Panc1 (cell line): ENCODE data around the gene WDR75. TPM values are rescaled to one million over a fixed set of nuclear protein-coding genes. Genes with fewer than 3 reads are reported as not detected.

ENCODE experiments used
- ATAC-seq: fragments of 200-7000 bp; cut with Tn5 transposase; 2 replicates; pipeline ENCODE4 v1.9.1; 2020; ENCODE audit warnings: mild to moderate bottlenecking, moderate library complexity
- BruUV-seq: library from RNA; stranded (reverse); fragments of 400-500 nt; replicated peaks from 2 replicates; lab custom pipeline; 2021; lab: Mats Ljungman, UMichigan
- CTCF ChIA-PET: fragments of 300-600 bp; sonication (Branson Sonifier 250); formaldehyde crosslinking; loops from one replicate; lab custom pipeline; 2022; ENCODE audit warnings: antibody characterized with exemption; lab: Charles Lee
- POLR2A ChIA-PET: fragments of 300-600 bp; sonication (Branson Sonifier 250); formaldehyde crosslinking; loops from one replicate; lab custom pipeline; 2022; ENCODE audit warnings: antibody characterized with exemption; lab: Charles Lee
- DNase-seq: peaks from one replicate; pipeline ENCODE4 v3.0.0-alpha.2; 2010; ENCODE audit warnings: low read depth, low spot score
- H3K27ac ChIP-seq: 2 replicates; pipeline ENCODE4 v1.5.1; 2011; ENCODE audit warnings: mild to moderate bottlenecking, low read length, inconsistent platforms
- H3K27me3 ChIP-seq: fragments of 200-500 bp; sonication (Bioruptor generic); 2 replicates; pipeline ENCODE4 v1.6.0; 2014; ENCODE audit warnings: low read length, inconsistent platforms; ENCODE audit not compliant: control insufficient read depth, insufficient read depth
- H3K36me3 ChIP-seq: fragments of 200-500 bp; sonication (Bioruptor generic); 2 replicates; pipeline ENCODE4 v1.5.1; 2014; ENCODE audit warnings: inconsistent platforms, mild to moderate bottlenecking, low read length, moderate library complexity; ENCODE audit not compliant: control insufficient read depth, insufficient read depth
- H3K4me1 ChIP-seq: 2 replicates; pipeline ENCODE4 v1.5.1; 2011; ENCODE audit warnings: inconsistent platforms, mild to moderate bottlenecking, low read length, moderate library complexity; ENCODE audit not compliant: control insufficient read depth, insufficient read depth
- H3K4me3 ChIP-seq, 2 experiments: 2 replicates each; pipeline ENCODE4 v1.5.1; 2011 to 2012; ENCODE audit warnings: low read depth in 2 of 2, low read length in 2 of 2, mild to moderate bottlenecking in 2 of 2, inconsistent platforms in 1 of 2, moderate library complexity in 1 of 2
- H3K9me3 ChIP-seq: fragments of 200-500 bp; sonication (Bioruptor generic); 2 replicates; pipeline ENCODE4 v1.5.1; 2014; ENCODE audit warnings: low read depth, mild to moderate bottlenecking, inconsistent platforms, low read length, moderate library complexity; ENCODE audit not compliant: control insufficient read depth, insufficient read depth
- CTCF ChIP-seq: fragments of 450-650 bp; IDR thresholded peaks from 2 replicates; pipeline ENCODE4 v1.5.1; 2017; ENCODE audit warnings: mild to moderate bottlenecking
- POLR2AphosphoS5 ChIP-seq: IDR thresholded peaks from 2 replicates; pipeline ENCODE4 v1.6.1; 2012; ENCODE audit warnings: mild to moderate bottlenecking, low read depth, low read length, moderate library complexity
- REST ChIP-seq, 2 experiments: IDR thresholded peaks; 2 replicates each; pipeline ENCODE4 v1.6.1; 2011 to 2012; ENCODE audit warnings: low read depth in 2 of 2, control low read depth in 1 of 2, low read length in 1 of 2, mild to moderate bottlenecking in 1 of 2, moderate library complexity in 1 of 2; ENCODE audit not compliant: insufficient read depth in 1 of 2
- SIN3A ChIP-seq: IDR thresholded peaks from 2 replicates; pipeline ENCODE4 v1.6.1; 2012; ENCODE audit warnings: low read depth, mild to moderate bottlenecking, low read length, moderate library complexity, borderline replicate concordance; ENCODE audit not compliant: insufficient read depth
- TCF7L2 ChIP-seq: IDR thresholded peaks from 2 replicates; pipeline ENCODE4 v1.6.1; 2011; ENCODE audit warnings: mild to moderate bottlenecking, low read depth, low read length, inconsistent platforms
- in situ Hi-C: cut with HindIII; loops from 2 replicates; pipeline ENCODE4 v1.10.0; 2016; ENCODE audit warnings: low sequenced_read_pairs, low pct_unique_long_range_greater_than_20kb
- intact Hi-C: fragments of 100-400 bp; cut with micrococcal nuclease; formaldehyde crosslinking; loops from one replicate; pipeline ENCODE4 v1.10.0; 2022; ENCODE audit not compliant: unreplicated experiment
- total RNA-seq: library from RNA; stranded (reverse); gene quantifications from one replicate; pipeline ENCODE4 v1.2.1, GENCODE V29; 2021; ENCODE audit not compliant: unreplicated experiment

The WDR75 gene
- total RNA-seq, 1 experiment from 2014 or later, result 58.3 TPM

- no peak for TF ChIP-seq POLR2AphosphoS5
- no peak for TF ChIP-seq CTCF
- TF ChIP-seq REST (IDR thresholded peaks at IDR 0.05; ENCODE audit: insufficient read depth in 1 of 2, low read depth in 2 of 2, low read length in 1 of 2), result no peak
- TF ChIP-seq TCF7L2, result no peak
- no peak for TF ChIP-seq SIN3A
- Histone ChIP-seq H3K4me3 (no peak overlapping the region), H3K36me3 (peaks cover 35% of the 10 kb centered on the region), H3K27me3 (no peaks in the 10 kb centered on the region), H3K4me1 (peaks cover 12% of the 10 kb centered on the region), H3K9me3 (no peaks in the 10 kb centered on the region), H3K27ac (no peak overlapping the region)
- DNase-seq (no peak), ATAC-seq (no peak)
- no TSS peak for BruUV-seq
- POLR2A ChIA-PET, result no interaction called here
- in situ Hi-C loops (no loop called here), intact Hi-C loops (no loop called here)
- CTCF ChIA-PET, result no interaction called here
Measured at GRCh38 chr2:189446780-189447179, 5.5 kb downstream of the WDR75 start.

GRCh38 chr2:189454009-189454408 is 12.7 kb downstream of the WDR75 start:
- Histone ChIP-seq H3K36me3 (peaks cover 51% of the 10 kb centered on the region), H3K4me3 (no peak overlapping the region), H3K4me1 (no peaks in the 10 kb centered on the region), H3K9me3 (no peaks in the 10 kb centered on the region), H3K27ac (no peak overlapping the region), H3K27me3 (no peaks in the 10 kb centered on the region)
- TF ChIP-seq REST (IDR thresholded peaks at IDR 0.05; ENCODE audit: insufficient read depth in 1 of 2, low read depth in 2 of 2, low read length in 1 of 2) (no peak), TCF7L2 (no peak), CTCF (no peak), POLR2AphosphoS5 (no peak), SIN3A (no peak)
- CTCF ChIA-PET, result no interaction called here
- in situ Hi-C loops, result no loop called here
- no peak for ATAC-seq
- no TSS peak for BruUV-seq
- intact Hi-C loops, result no loop called here
- no peak for DNase-seq
- POLR2A ChIA-PET, result interaction anchor here (0.6 kb wide), 1 partner anchor 268 kb away, joined by 3 read pairs; no protein-coding TSS in a partner anchor
